Prostate gland (tissue), 2 donors: ENCODE data around the gene RAB27B. TPM values are rescaled to one million over a fixed set of nuclear protein-coding genes. Genes with fewer than 3 reads are reported as not detected.

Experiments used
- DNase-seq: peaks from one replicate; pipeline ENCODE4 v3.0.0-alpha.2; 2019; ENCODE audit warnings: low spot score
- H3K27ac ChIP-seq, 2 donors: fragments of 200-600 bp; sonication (generic); 2 replicates each; pipeline ENCODE4 v1.5.1; 2017 to 2019
- H3K27me3 ChIP-seq: fragments of 200-600 bp; sonication (generic); replicated peaks from 2 replicates; pipeline ENCODE4 v1.5.1; 2019; ENCODE audit not compliant: insufficient read depth
- H3K36me3 ChIP-seq, 2 donors: fragments of 200-600 bp; sonication (generic); 1 replicate in 1 of 2; 2 replicates in 1 of 2; pipeline versions ENCODE4 v1.5.1 to v1.8.1; 2017 to 2019
- H3K4me1 ChIP-seq: fragments of 200-600 bp; sonication (generic); replicated peaks from 2 replicates; pipeline ENCODE4 v1.5.1; 2019
- H3K4me3 ChIP-seq, 2 donors: fragments of 200-600 bp; sonication (generic); 2 replicates each; pipeline ENCODE4 v1.5.1; 2017 to 2019
- H3K9me3 ChIP-seq: fragments of 200-600 bp; sonication (generic); 2 replicates; pipeline ENCODE4 v1.5.1; 2017
- CTCF ChIP-seq, 4 experiments: fragments of 200-600 bp in 2 of 4; fragments of 450-650 bp in 2 of 4; sonication (generic) in 2 of 4; IDR thresholded peaks; 1 replicate in 3 of 4; 2 replicates in 1 of 4; pipeline ENCODE4 v1.5.1; 2016 to 2019; ENCODE audit warnings: antibody characterized with exemption in 4 of 4, mild to moderate bottlenecking in 2 of 4, moderate library complexity in 2 of 4
- POLR2A ChIP-seq: fragments of 450-650 bp; IDR thresholded peaks from one replicate; pipeline ENCODE4 v1.6.1; 2016; ENCODE audit warnings: antibody characterized with exemption, mild to moderate bottlenecking
- POLR2AphosphoS5 ChIP-seq: sonication (generic); formaldehyde crosslinking; IDR thresholded peaks from one replicate; pipeline ENCODE4 v1.6.1; 2017; ENCODE audit warnings: antibody characterized with exemption
- WGBS: methylation state at CpG from one replicate; pipeline ENCODE4 v1.1.5; 2018; 5-methylcytosine and 5-hydroxymethylcytosine counted together
- intact Hi-C: fragments of 100-400 bp; cut with DNase I; formaldehyde crosslinking; loops from one replicate; pipeline ENCODE4 v1.14.2; 2022
- total RNA-seq, 2 donors: library from RNA; depleted of rRNA; stranded (reverse); fragments of >200 nt; gene quantifications; one replicate each; pipeline ENCODE4 v1.1.0, GENCODE V29; 2016

Gene RAB27B
- total RNA-seq, 2 donors from 2014 or later, result 10.7 to 60.2 TPM

DNA sequence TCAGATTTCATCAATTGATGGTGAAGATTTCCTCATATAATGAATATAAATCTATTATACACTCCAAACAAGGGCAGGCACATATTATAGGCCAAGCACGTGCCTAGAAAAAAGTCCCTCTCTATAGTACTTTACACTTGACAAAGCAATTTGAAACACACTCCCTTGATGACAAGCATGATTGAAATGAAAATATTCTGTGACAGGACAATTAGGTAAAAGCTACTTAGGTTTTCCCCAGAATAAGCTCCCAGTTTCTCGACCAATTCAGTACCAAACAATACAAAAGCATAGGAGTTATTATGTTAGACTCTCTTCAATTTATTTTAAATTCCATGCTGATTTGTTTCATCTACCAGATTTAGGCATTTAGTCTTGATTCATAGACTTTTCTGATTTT is 83.3 kb downstream of the RAB27B start:
- DNase-seq, result no peak
- Histone ChIP-seq H3K4me3 (no peak overlapping the region), H3K27me3 (no peaks in the 10 kb centered on the region), H3K4me1 (no peaks in the 10 kb centered on the region), H3K36me3 (no peaks in the 10 kb centered on the region), H3K27ac (no peak overlapping the region), H3K9me3 (no peaks in the 10 kb centered on the region)
- WGBS, result 78% methylated on average over 2 of the region's 2 CpGs
- intact Hi-C loops, result no loop called here
- TF ChIP-seq POLR2AphosphoS5 (no peak), POLR2A (no peak), CTCF (IDR thresholded peaks at IDR 0.05) (no peak)

- Histone ChIP-seq H3K4me1 (no peaks in the 10 kb centered on the region), H3K27me3 (no peaks in the 10 kb centered on the region), H3K4me3 (no peak overlapping the region), H3K9me3 (no peaks in the 10 kb centered on the region), H3K27ac (no peak overlapping the region), H3K36me3 (no peaks in the 10 kb centered on the region)
- DNase-seq, result no peak
- no peak for TF ChIP-seq POLR2AphosphoS5
- TF ChIP-seq CTCF (IDR thresholded peaks at IDR 0.05), result no peak
- no peak for TF ChIP-seq POLR2A
- intact Hi-C loops, result no loop called here
- WGBS, result 86% methylated on average over 4 of the region's 4 CpGs
These were observed 86.5 kb downstream of the RAB27B start for GRCh38 chr18:54914816-54915215.

- intact Hi-C loops, result no loop called here
- H3K27ac ChIP-seq, result no peak overlapping the region
- H3K36me3 ChIP-seq, result no peaks in the 10 kb centered on the region
- no peaks in the 10 kb centered on the region for H3K4me1 ChIP-seq
- H3K4me3 ChIP-seq, result no peak overlapping the region
- no peak for TF ChIP-seq CTCF (IDR thresholded peaks at IDR 0.05)
- no peak for TF ChIP-seq POLR2A
- no peak for TF ChIP-seq POLR2AphosphoS5
- 82% methylated on average over 3 of the region's 3 CpGs for WGBS
- no peaks in the 10 kb centered on the region for H3K9me3 ChIP-seq
- DNase-seq, result no peak
- H3K27me3 ChIP-seq, result no peaks in the 10 kb centered on the region
These were observed 88.2 kb downstream of the RAB27B start for GRCh38 chr18:54916507-54916906.

DNA sequence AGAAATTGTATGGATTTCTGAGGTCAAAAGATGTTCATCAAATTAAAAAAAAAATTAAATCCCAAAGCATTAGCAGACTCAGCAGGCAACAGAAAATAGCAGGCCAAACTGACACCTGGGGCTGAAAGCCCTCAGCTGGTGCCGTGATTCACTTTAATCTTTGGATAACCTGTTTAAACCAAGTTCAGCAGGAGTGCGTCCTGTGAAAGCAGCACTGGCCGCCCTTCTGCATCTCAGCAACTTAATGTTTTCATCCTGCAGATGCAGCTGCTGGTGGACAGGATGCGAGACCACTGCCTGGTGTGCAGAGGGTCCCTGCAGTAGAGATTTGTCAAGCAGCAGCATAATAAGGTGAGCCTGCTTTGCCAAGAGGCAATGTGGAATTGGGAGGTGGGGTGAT is 89.8 kb downstream of the RAB27B start:
- TF ChIP-seq POLR2A (no peak), CTCF (IDR thresholded peaks at IDR 0.05) (no peak), POLR2AphosphoS5 (no peak)
- Histone ChIP-seq H3K4me1 (no peaks in the 10 kb centered on the region), H3K27ac (no peak overlapping the region), H3K27me3 (no peaks in the 10 kb centered on the region), H3K36me3 (no peaks in the 10 kb centered on the region), H3K4me3 (no peak overlapping the region), H3K9me3 (no peaks in the 10 kb centered on the region)
- WGBS, result 75% methylated on average over 4 of the region's 4 CpGs
- intact Hi-C loops, result no loop called here
- no peak for DNase-seq

DNA sequence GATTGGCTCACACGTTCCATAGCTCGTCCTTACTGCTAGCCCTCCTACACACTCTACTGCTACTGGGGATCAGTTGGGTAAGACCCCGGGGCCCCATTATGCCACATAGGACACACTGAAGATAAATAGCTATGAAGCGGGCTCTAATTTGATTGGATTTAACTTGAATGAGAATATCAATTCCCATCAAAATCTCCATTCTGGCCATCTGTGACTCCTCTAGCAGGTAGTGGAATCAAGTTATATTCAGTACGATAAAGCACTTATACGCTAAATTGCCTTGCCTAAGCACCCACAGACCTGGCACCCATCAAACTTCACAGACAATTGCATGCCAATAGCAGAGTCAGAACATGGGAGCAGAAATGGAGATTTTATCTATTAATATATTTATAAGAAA is 91.1 kb downstream of the RAB27B start:
- H3K36me3 ChIP-seq, result no peaks in the 10 kb centered on the region
- H3K9me3 ChIP-seq, result no peaks in the 10 kb centered on the region
- 93% methylated on average over 6 of the region's 6 CpGs for WGBS
- H3K27ac ChIP-seq, result no peak overlapping the region
- TF ChIP-seq POLR2AphosphoS5 (no peak), POLR2A (no peak), CTCF (IDR thresholded peaks at IDR 0.05) (no peak)
- H3K27me3 ChIP-seq, result no peaks in the 10 kb centered on the region
- intact Hi-C loops, result no loop called here
- H3K4me1 ChIP-seq, result no peaks in the 10 kb centered on the region
- H3K4me3 ChIP-seq, result no peak overlapping the region
- DNase-seq, result no peak
